HFFc6 (cell line): ENCODE measurements around the gene PEMT. TPM values are rescaled to one million over a fixed set of nuclear protein-coding genes. Genes with fewer than 3 reads are reported as not detected.
A peak's percentile ranks its signal among the peaks of the same experiment; 100 is the strongest.

Experiments used
- DNase-seq: peaks from one replicate; pipeline ENCODE4 v3.0.0-alpha.2; 2018
- H3K27ac Mint-ChIP-seq: 2 replicates; pipeline ENCODE4 v1.8.0; 2020; ENCODE audit warnings: mild to moderate bottlenecking, mixed read lengths
- H3K27me3 Mint-ChIP-seq: 2 replicates; pipeline ENCODE4 v1.8.0; 2021; ENCODE audit warnings: mild to moderate bottlenecking, moderate library complexity, mixed read lengths; ENCODE audit not compliant: insufficient read depth
- H3K36me3 Mint-ChIP-seq: 2 replicates; pipeline ENCODE4 v1.8.0; 2021; ENCODE audit warnings: low read depth, mixed read lengths
- H3K4me1 Mint-ChIP-seq: 2 replicates; pipeline ENCODE4 v1.8.0; 2020; ENCODE audit warnings: low read depth, mixed read lengths
- H3K4me3 Mint-ChIP-seq: 2 replicates; pipeline ENCODE4 v1.8.0; 2020; ENCODE audit warnings: mild to moderate bottlenecking, moderate library complexity, mixed read lengths
- H3K9me3 Mint-ChIP-seq: 2 replicates; pipeline ENCODE4 v1.8.0; 2020; ENCODE audit warnings: mild to moderate bottlenecking, mixed read lengths
- CTCF ChIP-seq: fragments of 200-600 bp; sonication (generic); IDR thresholded peaks from 2 replicates; pipeline ENCODE4 v1.5.0; 2021; ENCODE audit warnings: antibody characterized with exemption, mild to moderate bottlenecking
- total RNA-seq, 6 experiments: library from RNA; stranded (reverse); fragmentation: NEBNext Ultra II Directional; extraction: Animal tissue kit (Norgen Biotek cat#: 25700); gene quantifications; 2 replicates in 1 of 6; 3 replicates in 5 of 6; pipeline ENCODE4 v1.2.3, GENCODE V29; 2021

Gene PEMT
- total RNA-seq, 6 experiments from 2014 or later: 33.0 to 49.2 (median 44.0) TPM

GRCh38 chr17:17535957-17536356 is 55.6 kb downstream of the PEMT start:
- TF ChIP-seq CTCF: no peak
- Mint-ChIP-seq H3K4me1 (peaks cover 10% of the 10 kb centered on the region), H3K27me3 (no peaks in the 10 kb centered on the region; the same call in 1 of the 2 replicates), H3K36me3 (no peaks in the 10 kb centered on the region), H3K27ac (no peak overlapping the region), H3K9me3 (no peaks in the 10 kb centered on the region), H3K4me3 (no peak overlapping the region)
- DNase-seq: peak; percentile 37

DNA sequence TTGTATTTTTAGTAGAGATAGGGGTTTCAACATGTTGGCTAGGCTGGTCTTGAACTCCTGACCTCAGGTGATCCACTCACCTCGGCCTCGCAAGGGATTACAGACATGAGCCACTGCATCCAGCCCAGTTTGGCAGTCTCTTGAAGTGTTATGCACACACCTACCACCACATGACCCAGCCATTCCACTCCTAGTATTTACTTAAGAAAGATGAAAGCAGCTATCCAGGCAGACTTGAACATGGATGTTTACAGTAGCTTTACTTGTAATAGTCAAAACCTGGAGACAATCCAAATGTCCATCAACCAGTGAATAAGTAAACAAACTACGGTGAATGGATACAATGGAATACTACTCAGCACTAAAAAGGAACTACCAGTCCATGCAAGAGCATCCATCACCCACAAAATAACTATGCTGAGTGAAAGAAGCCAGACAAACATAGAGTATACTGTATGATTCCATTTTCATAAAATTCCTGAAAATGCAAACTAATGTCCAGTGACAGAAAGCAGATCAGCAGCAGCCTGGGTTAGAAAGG is 57.5 kb downstream of the PEMT start:
- H3K27me3 Mint-ChIP-seq: no peaks in the 10 kb centered on the region; the same call in 1 of the 2 replicates
- no peaks in the 10 kb centered on the region for H3K36me3 Mint-ChIP-seq
- no peak overlapping the region for H3K4me3 Mint-ChIP-seq
- TF ChIP-seq CTCF: no peak
- peaks cover 10% of the 10 kb centered on the region for H3K4me1 Mint-ChIP-seq
- no peak overlapping the region for H3K27ac Mint-ChIP-seq
- H3K9me3 Mint-ChIP-seq: no peaks in the 10 kb centered on the region
- DNase-seq: no peak

GRCh38 chr17:17532991-17533390 is 58.5 kb downstream of the PEMT start:
- no peak for DNase-seq
- no peaks in the 10 kb centered on the region for H3K36me3 Mint-ChIP-seq
- H3K27me3 Mint-ChIP-seq: no peaks in the 10 kb centered on the region; the same call in 1 of the 2 replicates
- peaks cover 10% of the 10 kb centered on the region for H3K4me1 Mint-ChIP-seq
- TF ChIP-seq CTCF: no peak
- H3K9me3 Mint-ChIP-seq: no peaks in the 10 kb centered on the region
- no peak overlapping the region for H3K4me3 Mint-ChIP-seq
- no peak overlapping the region for H3K27ac Mint-ChIP-seq

DNA sequence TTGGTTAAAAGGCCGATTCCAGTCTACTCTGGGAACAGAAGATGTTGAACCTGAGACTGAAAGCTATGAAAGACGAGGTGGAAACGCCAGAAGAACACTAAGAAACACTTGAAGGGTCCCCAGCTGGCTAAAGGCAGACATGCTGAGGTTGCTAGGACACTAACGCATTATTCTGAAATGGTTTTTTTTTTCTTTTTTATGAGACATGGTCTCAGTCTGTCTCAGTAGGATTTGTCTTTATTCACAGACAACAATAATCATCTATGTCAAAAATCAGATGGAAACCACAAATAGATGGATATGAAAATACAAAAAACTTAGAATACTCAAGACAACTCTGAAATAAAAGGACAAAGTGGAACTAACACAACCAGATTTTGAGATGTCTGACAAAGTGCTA is 60.4 kb downstream of the PEMT start:
- no peak for DNase-seq
- H3K27me3 Mint-ChIP-seq: no peaks in the 10 kb centered on the region; the same call in none of the 2 replicates
- no peak for TF ChIP-seq CTCF
- H3K36me3 Mint-ChIP-seq: no peaks in the 10 kb centered on the region
- H3K4me3 Mint-ChIP-seq: no peak overlapping the region
- H3K4me1 Mint-ChIP-seq: peaks cover 6% of the 10 kb centered on the region
- H3K9me3 Mint-ChIP-seq: no peaks in the 10 kb centered on the region
- no peak overlapping the region for H3K27ac Mint-ChIP-seq

DNA sequence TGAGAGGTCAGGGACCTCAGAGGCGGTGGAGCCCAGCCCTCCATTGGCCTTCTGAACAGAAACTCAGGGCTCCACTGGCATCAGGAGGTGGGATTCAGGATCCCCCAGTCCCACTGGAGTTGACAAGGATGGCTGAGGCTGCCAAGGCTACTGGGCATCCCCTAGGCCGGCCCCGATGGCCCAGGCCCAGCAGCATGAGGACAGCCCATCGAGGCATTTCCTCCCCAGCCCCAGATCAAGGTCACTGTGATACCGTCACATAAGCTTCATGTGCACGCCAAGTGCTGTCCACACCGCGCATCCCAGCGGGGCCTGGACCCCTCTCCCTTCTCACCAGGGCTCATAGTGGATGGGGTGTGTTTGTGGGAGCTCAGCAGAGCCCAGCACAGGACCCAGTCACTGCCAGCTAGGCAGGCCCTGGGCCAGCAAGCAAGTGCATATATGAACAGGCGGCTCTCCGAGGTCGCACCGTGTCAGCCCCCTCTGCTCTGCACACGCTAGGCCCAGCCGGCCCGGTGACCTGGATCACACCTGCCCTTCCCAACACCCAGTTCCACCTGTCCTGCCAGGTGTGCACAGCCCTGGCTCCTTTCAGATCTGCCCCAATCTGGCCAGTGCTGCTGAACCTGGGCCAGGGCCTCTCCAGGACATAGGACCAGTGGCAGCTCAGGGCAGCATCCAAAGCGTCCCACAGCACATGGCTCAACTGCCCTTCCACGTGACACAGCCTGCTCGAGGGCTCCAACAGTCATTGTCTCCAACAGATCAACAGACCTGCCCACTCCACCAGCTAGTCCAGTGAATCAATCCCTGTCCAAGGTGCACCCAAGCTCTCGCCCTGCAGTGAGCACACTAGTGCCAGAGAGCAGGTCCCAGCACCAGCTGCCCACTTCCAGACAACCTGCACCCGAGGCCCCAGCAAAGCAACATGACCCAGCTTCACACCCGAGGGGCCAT is 62.5 kb downstream of the PEMT start:
- TF ChIP-seq CTCF: no peak
- H3K4me1 Mint-ChIP-seq: no peaks in the 10 kb centered on the region
- H3K36me3 Mint-ChIP-seq: no peaks in the 10 kb centered on the region
- H3K27me3 Mint-ChIP-seq: no peaks in the 10 kb centered on the region; the same call in 1 of the 2 replicates
- H3K9me3 Mint-ChIP-seq: no peaks in the 10 kb centered on the region
- no peak overlapping the region for H3K27ac Mint-ChIP-seq
- no peak overlapping the region for H3K4me3 Mint-ChIP-seq
- no peak for DNase-seq
